HEK293 (cell line): ENCODE results near the gene NPRL2.
A peak's percentile ranks its signal among the peaks of the same experiment; 100 is the strongest.

Source experiments
- GLIS2 ChIP-seq: fragments of 450-650 bp; formaldehyde crosslinking; IDR thresholded peaks from 2 replicates; pipeline ENCODE4 v1.5.1; 2016; ENCODE audit warnings: missing biosample characterization, missing genetic modification characterization
- HOXD13 ChIP-seq: sonication (generic); formaldehyde crosslinking; IDR thresholded peaks from 2 replicates; pipeline ENCODE4 v1.8.0; 2022; ENCODE audit warnings: missing genetic modification reagents, borderline replicate concordance
- KLF9 ChIP-seq: fragments of 450-650 bp; formaldehyde crosslinking; IDR thresholded peaks from 2 replicates; pipeline ENCODE4 v1.5.1; 2016; ENCODE audit warnings: missing biosample characterization, missing genetic modification characterization, low read depth
- OVOL3 ChIP-seq: fragments of 450-650 bp; formaldehyde crosslinking; IDR thresholded peaks from 2 replicates; pipeline ENCODE4 v1.5.1; 2016; ENCODE audit warnings: missing biosample characterization, missing genetic modification characterization
- PRDM6 ChIP-seq: fragments of 450-650 bp; formaldehyde crosslinking; IDR thresholded peaks from 2 replicates; pipeline ENCODE4 v1.5.1; 2017; ENCODE audit warnings: missing biosample characterization, missing genetic modification characterization
- SCRT2 ChIP-seq: fragments of 450-650 bp; formaldehyde crosslinking; IDR thresholded peaks from 2 replicates; pipeline ENCODE4 v1.5.1; 2016; ENCODE audit warnings: missing biosample characterization, missing genetic modification characterization
- SP2 ChIP-seq: fragments of 450-650 bp; formaldehyde crosslinking; IDR thresholded peaks from 2 replicates; pipeline ENCODE4 v1.5.1; 2016; ENCODE audit warnings: missing biosample characterization, missing genetic modification characterization
- ZBTB11 ChIP-seq: fragments of 450-650 bp; formaldehyde crosslinking; conservative IDR thresholded peaks from 2 replicates; pipeline ENCODE4 v1.5.1; 2016; ENCODE audit warnings: low read depth, missing biosample characterization, missing genetic modification characterization
- ZBTB21 ChIP-seq: fragments of 450-650 bp; formaldehyde crosslinking; IDR thresholded peaks from 2 replicates; pipeline ENCODE4 v1.5.1; 2017; ENCODE audit warnings: missing biosample characterization, missing genetic modification characterization
- ZBTB7A ChIP-seq: fragments of 450-650 bp; formaldehyde crosslinking; IDR thresholded peaks from 2 replicates; pipeline ENCODE4 v1.5.1; 2016; ENCODE audit warnings: low read depth, missing biosample characterization, missing genetic modification characterization
- ZIC2 ChIP-seq: fragments of 450-650 bp; formaldehyde crosslinking; IDR thresholded peaks from 2 replicates; pipeline ENCODE4 v1.5.1; 2016; ENCODE audit warnings: missing biosample characterization, missing genetic modification characterization
- ZNF121 ChIP-seq: fragments of 450-650 bp; formaldehyde crosslinking; IDR thresholded peaks from 2 replicates; pipeline ENCODE4 v1.5.1; 2016; ENCODE audit warnings: missing biosample characterization, missing genetic modification characterization
- ZNF184 ChIP-seq: fragments of 450-650 bp; IDR thresholded peaks from 2 replicates; pipeline ENCODE4 v1.5.1; 2018; ENCODE audit warnings: missing biosample characterization, mild to moderate bottlenecking, missing genetic modification characterization
- ZNF335 ChIP-seq: fragments of 450-650 bp; formaldehyde crosslinking; conservative IDR thresholded peaks from 2 replicates; pipeline ENCODE4 v1.5.1; 2016; ENCODE audit warnings: missing biosample characterization, missing genetic modification characterization
- ZNF398 ChIP-seq: fragments of 450-650 bp; formaldehyde crosslinking; IDR thresholded peaks from 2 replicates; pipeline ENCODE4 v1.5.1; 2017; ENCODE audit warnings: missing biosample characterization, missing genetic modification characterization
- TF ChIP-seq, protein P1 (sequence below): fragments of 450-650 bp; formaldehyde crosslinking; IDR thresholded peaks from 2 replicates; pipeline ENCODE4 v1.5.1; 2016; ENCODE audit warnings: missing biosample characterization, missing genetic modification characterization, borderline replicate concordance
- TF ChIP-seq, protein P2 (sequence below): fragments of 450-650 bp; formaldehyde crosslinking; IDR thresholded peaks from 2 replicates; pipeline ENCODE4 v1.5.1; 2016; ENCODE audit warnings: missing biosample characterization, missing genetic modification characterization
- TF ChIP-seq, protein P3 (sequence below): fragments of 450-650 bp; formaldehyde crosslinking; IDR thresholded peaks from 2 replicates; pipeline ENCODE4 v1.5.1; 2016; ENCODE audit warnings: missing biosample characterization, missing genetic modification characterization
- TF ChIP-seq, protein P4 (sequence below): fragments of 450-650 bp; formaldehyde crosslinking; IDR thresholded peaks from 2 replicates; pipeline ENCODE4 v1.5.1; 2016; ENCODE audit warnings: missing biosample characterization, missing genetic modification characterization

NPRL2 gene

DNA sequence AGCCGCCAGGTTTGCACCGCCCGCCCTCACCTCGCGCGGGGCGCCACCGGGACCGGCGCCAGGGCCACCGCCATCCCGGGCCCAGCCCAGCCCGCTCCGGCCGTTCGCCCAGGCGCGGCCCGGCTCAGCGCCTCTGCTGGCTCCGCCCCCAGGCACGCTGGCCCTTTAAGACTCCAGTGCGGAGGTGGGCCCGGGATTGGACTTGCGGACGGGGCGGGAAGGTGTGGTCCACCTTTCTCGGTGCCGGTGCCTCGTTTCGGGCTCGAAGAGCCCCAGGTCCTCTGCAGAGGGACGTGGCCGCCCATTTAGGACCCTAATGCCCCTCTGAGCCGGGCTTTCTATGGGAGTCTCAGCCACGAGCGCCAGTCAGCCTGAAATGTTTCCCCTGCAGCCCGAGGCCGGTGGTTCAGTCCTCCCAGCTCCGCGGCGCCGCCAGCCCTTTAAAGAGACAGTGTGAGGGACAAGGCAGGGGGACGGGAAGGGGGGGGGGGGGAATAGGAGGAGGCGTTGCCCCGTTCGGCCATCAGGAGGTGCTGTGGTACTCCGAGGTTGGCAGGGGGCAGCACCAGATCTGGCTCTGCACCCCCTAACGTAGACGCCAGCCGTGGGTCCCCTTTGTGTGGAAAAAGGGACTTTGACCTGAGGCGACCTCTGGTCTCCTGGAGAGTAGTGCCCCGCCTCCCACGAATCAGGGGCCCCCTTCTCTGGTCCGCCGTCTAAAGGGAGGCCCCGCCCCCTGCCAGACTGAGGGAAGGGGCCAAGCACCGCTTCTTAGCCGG is 29.1 kb downstream of the NPRL2 start (continued):
- TF ChIP-seq, protein P1, sequence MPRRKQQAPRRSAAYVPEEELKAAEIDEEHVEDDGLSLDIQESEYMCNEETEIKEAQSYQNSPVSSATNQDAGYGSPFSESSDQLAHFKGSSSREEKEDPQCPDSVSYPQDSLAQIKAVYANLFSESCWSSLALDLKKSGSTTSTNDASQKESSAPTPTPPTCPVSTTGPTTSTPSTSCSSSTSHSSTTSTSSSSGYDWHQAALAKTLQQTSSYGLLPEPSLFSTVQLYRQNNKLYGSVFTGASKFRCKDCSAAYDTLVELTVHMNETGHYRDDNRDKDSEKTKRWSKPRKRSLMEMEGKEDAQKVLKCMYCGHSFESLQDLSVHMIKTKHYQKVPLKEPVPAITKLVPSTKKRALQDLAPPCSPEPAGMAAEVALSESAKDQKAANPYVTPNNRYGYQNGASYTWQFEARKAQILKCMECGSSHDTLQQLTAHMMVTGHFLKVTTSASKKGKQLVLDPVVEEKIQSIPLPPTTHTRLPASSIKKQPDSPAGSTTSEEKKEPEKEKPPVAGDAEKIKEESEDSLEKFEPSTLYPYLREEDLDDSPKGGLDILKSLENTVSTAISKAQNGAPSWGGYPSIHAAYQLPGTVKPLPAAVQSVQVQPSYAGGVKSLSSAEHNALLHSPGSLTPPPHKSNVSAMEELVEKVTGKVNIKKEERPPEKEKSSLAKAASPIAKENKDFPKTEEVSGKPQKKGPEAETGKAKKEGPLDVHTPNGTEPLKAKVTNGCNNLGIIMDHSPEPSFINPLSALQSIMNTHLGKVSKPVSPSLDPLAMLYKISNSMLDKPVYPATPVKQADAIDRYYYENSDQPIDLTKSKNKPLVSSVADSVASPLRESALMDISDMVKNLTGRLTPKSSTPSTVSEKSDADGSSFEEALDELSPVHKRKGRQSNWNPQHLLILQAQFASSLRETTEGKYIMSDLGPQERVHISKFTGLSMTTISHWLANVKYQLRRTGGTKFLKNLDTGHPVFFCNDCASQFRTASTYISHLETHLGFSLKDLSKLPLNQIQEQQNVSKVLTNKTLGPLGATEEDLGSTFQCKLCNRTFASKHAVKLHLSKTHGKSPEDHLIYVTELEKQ = no peak
- TF ChIP-seq PRDM6 (tag by site-specific recombination) (no peak), SP2 (tag by site-specific recombination) (peak; percentile 57), ZBTB11 (tag by site-specific recombination) (no peak), OVOL3 (tag by site-specific recombination) (no peak), GLIS2 (tag by site-specific recombination) (peak; percentile 67), ZNF398 (tag by site-specific recombination) (peak; percentile 42; the same call in 1 of the 2 replicates), SCRT2 (tag by site-specific recombination) (no peak), HOXD13 (CRISPR knock-in tag) (no peak), ZBTB21 (tag by site-specific recombination) (no peak), ZNF184 (tag by site-specific recombination) (0 out of 2 replicates have a peak, but pooled peaks have one; percentile 12), ZBTB7A (tag by site-specific recombination) (peak; percentile 86), ZNF335 (tag by site-specific recombination) (peak; percentile 28), ZNF121 (no peak), ZIC2 (tag by site-specific recombination) (no peak), KLF9 (tag by site-specific recombination) (peak; percentile 67)
- TF ChIP-seq, protein P2, sequence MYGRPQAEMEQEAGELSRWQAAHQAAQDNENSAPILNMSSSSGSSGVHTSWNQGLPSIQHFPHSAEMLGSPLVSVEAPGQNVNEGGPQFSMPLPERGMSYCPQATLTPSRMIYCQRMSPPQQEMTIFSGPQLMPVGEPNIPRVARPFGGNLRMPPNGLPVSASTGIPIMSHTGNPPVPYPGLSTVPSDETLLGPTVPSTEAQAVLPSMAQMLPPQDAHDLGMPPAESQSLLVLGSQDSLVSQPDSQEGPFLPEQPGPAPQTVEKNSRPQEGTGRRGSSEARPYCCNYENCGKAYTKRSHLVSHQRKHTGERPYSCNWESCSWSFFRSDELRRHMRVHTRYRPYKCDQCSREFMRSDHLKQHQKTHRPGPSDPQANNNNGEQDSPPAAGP (tag by site-specific recombination) = 0 out of 2 replicates have a peak, but pooled peaks have one; percentile 68
- TF ChIP-seq, protein P3, sequence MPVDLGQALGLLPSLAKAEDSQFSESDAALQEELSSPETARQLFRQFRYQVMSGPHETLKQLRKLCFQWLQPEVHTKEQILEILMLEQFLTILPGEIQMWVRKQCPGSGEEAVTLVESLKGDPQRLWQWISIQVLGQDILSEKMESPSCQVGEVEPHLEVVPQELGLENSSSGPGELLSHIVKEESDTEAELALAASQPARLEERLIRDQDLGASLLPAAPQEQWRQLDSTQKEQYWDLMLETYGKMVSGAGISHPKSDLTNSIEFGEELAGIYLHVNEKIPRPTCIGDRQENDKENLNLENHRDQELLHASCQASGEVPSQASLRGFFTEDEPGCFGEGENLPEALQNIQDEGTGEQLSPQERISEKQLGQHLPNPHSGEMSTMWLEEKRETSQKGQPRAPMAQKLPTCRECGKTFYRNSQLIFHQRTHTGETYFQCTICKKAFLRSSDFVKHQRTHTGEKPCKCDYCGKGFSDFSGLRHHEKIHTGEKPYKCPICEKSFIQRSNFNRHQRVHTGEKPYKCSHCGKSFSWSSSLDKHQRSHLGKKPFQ (tag by site-specific recombination) = no peak
- TF ChIP-seq, protein P4, sequence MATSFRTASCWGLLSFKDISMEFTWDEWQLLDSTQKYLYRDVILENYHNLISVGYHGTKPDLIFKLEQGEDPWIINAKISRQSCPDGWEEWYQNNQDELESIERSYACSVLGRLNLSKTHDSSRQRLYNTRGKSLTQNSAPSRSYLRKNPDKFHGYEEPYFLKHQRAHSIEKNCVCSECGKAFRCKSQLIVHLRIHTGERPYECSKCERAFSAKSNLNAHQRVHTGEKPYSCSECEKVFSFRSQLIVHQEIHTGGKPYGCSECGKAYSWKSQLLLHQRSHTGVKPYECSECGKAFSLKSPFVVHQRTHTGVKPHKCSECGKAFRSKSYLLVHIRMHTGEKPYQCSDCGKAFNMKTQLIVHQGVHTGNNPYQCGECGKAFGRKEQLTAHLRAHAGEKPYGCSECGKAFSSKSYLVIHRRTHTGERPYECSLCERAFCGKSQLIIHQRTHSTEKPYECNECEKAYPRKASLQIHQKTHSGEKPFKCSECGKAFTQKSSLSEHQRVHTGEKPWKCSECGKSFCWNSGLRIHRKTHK (tag by site-specific recombination) = no peak
